Measurements from ENCODE around the gene TENT5C.

TENT5C gene

GRCh38 chr1:117662667-117663066 lies 56.8 kb downstream of the TENT5C start (continued):
- TF ChIP-seq ZNF155 (tag by site-specific recombination; IDR thresholded peaks at IDR 0.05) (no peak), ZNF830 (tag by site-specific recombination; IDR thresholded peaks at IDR 0.05; ENCODE audit: low read depth) (no peak), ZNF670 (tag by site-specific recombination; IDR thresholded peaks at IDR 0.05; ENCODE audit: low read depth) (no peak), YY2 (tag by site-specific recombination; IDR thresholded peaks at IDR 0.05) (no peak), ZNF391 (tag by site-specific recombination; IDR thresholded peaks at IDR 0.05; ENCODE audit: borderline replicate concordance, low read depth) (no peak), ZNF623 (tag by site-specific recombination; IDR thresholded peaks at IDR 0.05) (no peak), ZNF76 (tag by site-specific recombination; IDR thresholded peaks at IDR 0.05; ENCODE audit: borderline replicate concordance, low read depth) (no peak), ZNF701 (tag by site-specific recombination; IDR thresholded peaks at IDR 0.05) (no peak), ZNF354C (tag by site-specific recombination; IDR thresholded peaks at IDR 0.05; ENCODE audit: borderline replicate concordance, low read depth) (no peak), ELK4 (IDR thresholded peaks at IDR 0.05; ENCODE audit: borderline replicate concordance, low read depth, low read length) (no peak)
- TF ChIP-seq, protein P1, sequence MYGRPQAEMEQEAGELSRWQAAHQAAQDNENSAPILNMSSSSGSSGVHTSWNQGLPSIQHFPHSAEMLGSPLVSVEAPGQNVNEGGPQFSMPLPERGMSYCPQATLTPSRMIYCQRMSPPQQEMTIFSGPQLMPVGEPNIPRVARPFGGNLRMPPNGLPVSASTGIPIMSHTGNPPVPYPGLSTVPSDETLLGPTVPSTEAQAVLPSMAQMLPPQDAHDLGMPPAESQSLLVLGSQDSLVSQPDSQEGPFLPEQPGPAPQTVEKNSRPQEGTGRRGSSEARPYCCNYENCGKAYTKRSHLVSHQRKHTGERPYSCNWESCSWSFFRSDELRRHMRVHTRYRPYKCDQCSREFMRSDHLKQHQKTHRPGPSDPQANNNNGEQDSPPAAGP (tag by site-specific recombination; IDR thresholded peaks at IDR 0.05): no peak

GRCh38 chr1:117663156-117663902 lies 57.5 kb downstream of the TENT5C start:
- no peaks in the 10 kb centered on the region for H3K4me1 ChIP-seq (ENCODE audit: control insufficient read depth, insufficient read depth, low read length)
- no peak overlapping the region for H3K4me3 ChIP-seq (ENCODE audit: low read depth, low read length)
- no peak overlapping the region for H3K27ac ChIP-seq (ENCODE audit: extremely low read depth, low read depth, low read length)
- ChIA-PET CTCF (interaction anchor here (1.4 kb wide), 1 partner anchor 92 kb away, joined by 3 read pairs; no protein-coding TSS in a partner anchor), POLR2A (interaction anchor here (0.6 kb wide), 1 partner anchor 55 kb away, joined by 7 read pairs; no protein-coding TSS in a partner anchor)
- TF ChIP-seq REPIN1 (tag by site-specific recombination; IDR thresholded peaks at IDR 0.05; ENCODE audit: low read depth): no peak
- peak; percentile 18; the same call in 1 of the 2 replicates for TF ChIP-seq ZNF600 (tag by site-specific recombination; IDR thresholded peaks at IDR 0.05)
- H3K36me3 ChIP-seq (ENCODE audit: control insufficient read depth in 2 of 2, insufficient read depth in 1 of 2, low read length in 2 of 2): no peaks in the 10 kb centered on the region
- H3K9me3 ChIP-seq (ENCODE audit: control insufficient read depth, insufficient read depth, low read depth, low read length): no peaks in the 10 kb centered on the region

DNA sequence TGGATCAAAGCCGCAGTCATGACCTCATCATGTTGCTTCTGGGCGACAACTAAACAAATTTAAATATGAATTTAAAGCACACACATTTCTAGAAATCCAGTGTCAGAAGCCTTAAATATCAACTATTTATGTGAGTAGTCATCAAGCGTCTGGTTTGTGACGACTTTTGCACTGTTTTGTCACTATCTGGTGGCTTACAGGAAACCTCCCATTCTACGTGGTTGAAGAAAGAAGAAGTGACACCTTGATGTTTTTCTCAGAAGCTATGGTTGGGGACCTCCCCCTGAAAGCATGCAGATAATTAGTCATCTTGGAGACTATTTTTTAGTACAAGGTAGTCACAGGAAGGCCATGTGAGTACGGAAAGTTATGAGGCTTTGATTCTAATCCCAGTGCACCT lies 58.5 kb downstream of the TENT5C start:
- H3K4me1 ChIP-seq (ENCODE audit: control insufficient read depth, insufficient read depth, low read length): no peaks in the 10 kb centered on the region
- CTCF ChIA-PET: no interaction called here
- TF ChIP-seq ZNF660 (tag by site-specific recombination; IDR thresholded peaks at IDR 0.05): 0 out of 2 replicates have a peak, but pooled peaks have one; percentile 35
- TF ChIP-seq ZNF76 (tag by site-specific recombination; IDR thresholded peaks at IDR 0.05; ENCODE audit: borderline replicate concordance, low read depth): no peak
- TF ChIP-seq ZNF366 (tag by site-specific recombination; conservative IDR thresholded peaks at IDR 0.05): no peak
- no peak for TF ChIP-seq ZNF174 (tag by site-specific recombination; IDR thresholded peaks at IDR 0.05)
- TF ChIP-seq ZNF776 (tag by site-specific recombination; IDR thresholded peaks at IDR 0.05; ENCODE audit: borderline replicate concordance): no peak
- TF ChIP-seq ZNF626 (tag by site-specific recombination; IDR thresholded peaks at IDR 0.05): no peak
- no peak for TF ChIP-seq ZBTB48 (tag by site-specific recombination; IDR thresholded peaks at IDR 0.05)
- no peaks in the 10 kb centered on the region for H3K36me3 ChIP-seq (ENCODE audit: control insufficient read depth in 2 of 2, insufficient read depth in 1 of 2, low read length in 2 of 2)
- POLR2A ChIA-PET: no interaction called here
- H3K4me3 ChIP-seq (ENCODE audit: low read depth, low read length): no peak overlapping the region
- no peaks in the 10 kb centered on the region for H3K9me3 ChIP-seq (ENCODE audit: control insufficient read depth, insufficient read depth, low read depth, low read length)
- H3K27ac ChIP-seq (ENCODE audit: extremely low read depth, low read depth, low read length): no peak overlapping the region

All from HEK293 (cell line).